BLaER1 (cell line): Measurements from ENCODE around the gene MAS1.

Experiments used
- H3K27ac ChIP-seq: shearing (Covaris generic); formaldehyde crosslinking; 2 replicates; pipeline ENCODE4 v1.8.1; 2022
- H3K27me3 ChIP-seq: shearing (Covaris generic); formaldehyde crosslinking; 2 replicates; pipeline ENCODE4 v1.8.1; 2022
- H3K36me3 ChIP-seq: shearing (Covaris generic); formaldehyde crosslinking; 2 replicates; pipeline ENCODE4 v1.8.1; 2022
- H3K4me1 ChIP-seq: shearing (Covaris generic); formaldehyde crosslinking; 2 replicates; pipeline ENCODE4 v1.8.1; 2022
- H3K4me2 ChIP-seq: shearing (Covaris generic); formaldehyde crosslinking; 2 replicates; pipeline ENCODE4 v1.8.1; 2022
- H3K4me3 ChIP-seq: shearing (Covaris generic); formaldehyde crosslinking; 2 replicates; pipeline ENCODE4 v1.8.1; 2022
- H3K9ac ChIP-seq: shearing (Covaris generic); formaldehyde crosslinking; 2 replicates; pipeline ENCODE4 v1.8.1; 2022
- H3K9me3 ChIP-seq: shearing (Covaris generic); formaldehyde crosslinking; 2 replicates; pipeline ENCODE4 v1.8.1; 2022
- H4K20me1 ChIP-seq: shearing (Covaris generic); formaldehyde crosslinking; 2 replicates; pipeline ENCODE4 v1.8.1; 2022
- Cebpa-rat ChIP-seq: shearing (Covaris generic); IDR thresholded peaks from 2 replicates; pipeline ENCODE4 v1.8.1; 2022

Gene MAS1

DNA sequence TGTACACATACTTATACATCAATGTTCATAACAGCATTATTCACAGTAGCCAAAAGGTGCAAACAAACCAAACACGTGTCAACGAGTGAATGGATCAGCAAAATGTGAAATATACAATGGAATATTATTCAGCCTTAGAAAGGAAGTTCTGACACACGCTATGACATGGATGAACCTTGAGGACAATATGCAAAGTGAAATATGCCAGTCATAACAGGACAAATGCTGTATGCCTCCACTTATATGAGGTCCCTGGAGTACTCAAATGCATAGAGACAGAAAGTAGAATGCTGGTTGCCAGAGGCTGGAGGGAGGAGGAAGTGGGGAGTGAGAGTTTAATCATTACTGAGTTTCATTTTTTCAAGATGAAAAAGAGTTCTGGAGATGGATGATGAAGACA lies 40.3 kb downstream of the MAS1 start:
- H3K36me3 ChIP-seq = no peaks in the 10 kb centered on the region
- no peak overlapping the region for H3K4me2 ChIP-seq
- H4K20me1 ChIP-seq = no peaks in the 10 kb centered on the region
- H3K4me1 ChIP-seq = peaks cover 6% of the 10 kb centered on the region; the same call in 1 of the 2 replicates
- H3K4me3 ChIP-seq = no peak overlapping the region
- no peak overlapping the region for H3K27ac ChIP-seq
- H3K27me3 ChIP-seq = no peaks in the 10 kb centered on the region
- H3K9ac ChIP-seq = no peak overlapping the region
- no peaks in the 10 kb centered on the region for H3K9me3 ChIP-seq
- TF ChIP-seq Cebpa-rat = no peak

DNA sequence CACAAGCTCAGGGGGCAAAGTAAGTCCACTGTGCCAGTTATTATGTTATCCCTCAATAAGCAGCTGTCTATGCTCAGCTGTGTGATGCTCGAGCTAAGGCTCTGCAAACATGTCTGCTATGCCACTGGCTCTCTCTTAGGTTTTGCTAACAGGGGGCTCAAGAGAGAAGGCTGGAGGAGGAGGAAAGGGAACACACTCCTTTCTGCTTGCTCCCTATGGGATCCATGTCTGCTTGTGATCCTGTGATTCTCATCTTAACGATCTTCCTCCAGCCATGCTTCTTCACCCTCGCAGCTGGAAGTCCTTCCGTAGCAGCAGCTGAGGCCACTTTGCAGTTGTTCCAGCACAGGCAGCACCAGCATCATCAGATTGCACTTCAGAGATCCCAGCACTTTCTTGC lies 41.1 kb downstream of the MAS1 start:
- Histone ChIP-seq H3K4me3 (no peak overlapping the region), H3K4me1 (peaks cover 6% of the 10 kb centered on the region; the same call in 1 of the 2 replicates), H3K36me3 (no peaks in the 10 kb centered on the region), H3K27ac (no peak overlapping the region), H3K9me3 (no peaks in the 10 kb centered on the region), H3K27me3 (no peaks in the 10 kb centered on the region), H4K20me1 (no peaks in the 10 kb centered on the region), H3K9ac (no peak overlapping the region), H3K4me2 (no peak overlapping the region)
- no peak for TF ChIP-seq Cebpa-rat

DNA sequence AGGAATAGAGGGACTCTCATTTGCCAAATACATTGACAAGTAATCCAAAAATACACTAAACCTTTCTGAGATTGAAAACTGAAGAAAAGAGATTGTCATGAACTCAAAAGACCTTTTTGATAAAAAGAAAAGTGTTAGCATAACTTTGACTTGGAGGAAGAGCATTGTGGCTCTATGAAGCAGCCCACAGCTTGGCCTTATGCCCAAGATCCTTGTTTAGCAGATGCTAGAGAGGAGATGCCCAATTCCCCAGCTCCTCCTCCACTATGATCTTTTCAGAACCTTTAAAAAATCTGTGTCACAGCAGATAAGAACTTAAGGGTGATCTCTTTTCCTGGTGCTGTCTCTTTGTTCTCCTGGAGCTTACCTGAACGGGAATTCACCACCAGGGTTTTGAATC lies 42.3 kb downstream of the MAS1 start:
- H3K27me3 ChIP-seq = no peaks in the 10 kb centered on the region

DNA sequence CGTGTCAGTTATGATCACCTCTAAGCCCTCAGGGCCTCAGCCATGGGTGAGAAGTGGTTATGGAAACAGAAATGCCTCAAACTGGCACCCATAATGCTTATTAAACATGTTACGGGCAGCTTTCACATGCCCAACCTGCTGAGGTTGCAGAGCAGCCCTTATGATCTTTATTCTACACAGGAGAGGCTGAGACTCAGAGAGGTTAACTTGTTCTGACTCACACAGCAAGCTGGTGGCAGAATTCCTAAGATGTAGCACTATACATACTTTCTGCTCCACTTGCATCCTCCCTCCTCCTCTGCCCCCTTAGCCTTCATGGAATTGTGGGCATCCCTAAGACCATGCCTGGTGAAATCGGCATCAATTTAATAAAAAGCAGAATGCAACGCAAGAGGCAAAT lies 43.4 kb downstream of the MAS1 start:
- Histone ChIP-seq H3K9me3 (no peaks in the 10 kb centered on the region), H3K4me1 (peaks cover 6% of the 10 kb centered on the region; the same call in 1 of the 2 replicates), H4K20me1 (no peaks in the 10 kb centered on the region), H3K9ac (no peak overlapping the region), H3K27ac (no peak overlapping the region), H3K4me3 (no peak overlapping the region), H3K4me2 (no peak overlapping the region), H3K36me3 (no peaks in the 10 kb centered on the region), H3K27me3 (no peaks in the 10 kb centered on the region)
- TF ChIP-seq Cebpa-rat = no peak

More for the DNA sequence above, 42.3 kb downstream of the MAS1 start:
- no peak overlapping the region for H3K27ac ChIP-seq
- no peak overlapping the region for H3K4me2 ChIP-seq
- no peaks in the 10 kb centered on the region for H4K20me1 ChIP-seq
- no peaks in the 10 kb centered on the region for H3K36me3 ChIP-seq
- H3K9me3 ChIP-seq = no peaks in the 10 kb centered on the region
- H3K4me1 ChIP-seq = peaks cover 6% of the 10 kb centered on the region; the same call in 1 of the 2 replicates
- H3K9ac ChIP-seq = no peak overlapping the region
- TF ChIP-seq Cebpa-rat = no peak
- H3K4me3 ChIP-seq = no peak overlapping the region

DNA sequence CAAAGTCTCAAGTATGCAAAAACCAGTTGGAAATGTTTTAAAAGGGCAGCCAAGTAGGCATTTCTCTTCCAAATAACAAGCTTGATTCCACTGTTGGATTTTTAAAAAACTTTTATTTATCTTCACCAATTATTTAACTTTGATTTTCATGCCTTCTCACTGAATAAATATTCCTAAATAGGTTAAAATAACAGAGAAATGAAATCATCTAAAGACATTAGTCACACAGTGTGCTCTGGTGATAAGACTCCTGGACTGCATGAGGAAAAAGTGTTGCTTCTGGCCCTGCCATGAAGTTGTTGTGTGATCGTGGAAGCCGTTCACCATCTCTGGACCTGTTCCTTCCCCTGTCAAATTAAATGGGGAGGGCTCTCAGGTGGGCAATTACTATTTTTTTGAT lies 44.3 kb downstream of the MAS1 start:
- Histone ChIP-seq H3K4me2 (no peak overlapping the region), H4K20me1 (no peaks in the 10 kb centered on the region), H3K4me3 (no peak overlapping the region), H3K9me3 (no peaks in the 10 kb centered on the region), H3K4me1 (peaks cover under 1% of the 10 kb centered on the region; the same call in 1 of the 2 replicates), H3K9ac (no peak overlapping the region), H3K27ac (no peak overlapping the region), H3K36me3 (no peaks in the 10 kb centered on the region), H3K27me3 (no peaks in the 10 kb centered on the region)
- no peak for TF ChIP-seq Cebpa-rat

DNA sequence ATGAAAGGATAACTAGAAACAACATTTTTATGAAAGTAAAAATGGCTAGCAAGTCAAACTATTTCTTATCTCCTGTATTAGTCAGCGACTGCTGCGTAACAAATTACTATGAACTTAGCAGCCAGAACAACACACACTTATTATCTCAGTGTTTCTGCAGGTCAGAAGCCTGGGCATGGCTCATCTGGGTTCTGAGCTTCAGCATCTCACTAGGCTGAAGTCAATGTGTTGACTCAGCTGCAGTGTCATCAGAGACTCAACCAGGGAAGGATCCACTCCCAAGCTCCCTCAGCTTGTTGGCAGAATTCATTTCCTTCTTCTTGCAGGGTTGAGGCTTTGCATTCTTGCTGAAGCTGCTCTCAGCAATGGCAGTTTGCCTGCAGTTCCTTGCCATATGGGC lies 44.8 kb downstream of the MAS1 start:
- no peak overlapping the region for H3K27ac ChIP-seq
- H3K27me3 ChIP-seq = no peaks in the 10 kb centered on the region
- H3K4me2 ChIP-seq = no peak overlapping the region
- no peak overlapping the region for H3K4me3 ChIP-seq
- H3K9ac ChIP-seq = no peak overlapping the region
- no peaks in the 10 kb centered on the region for H3K9me3 ChIP-seq
- no peak for TF ChIP-seq Cebpa-rat
- H4K20me1 ChIP-seq = no peaks in the 10 kb centered on the region
- no peaks in the 10 kb centered on the region for H3K4me1 ChIP-seq
- no peaks in the 10 kb centered on the region for H3K36me3 ChIP-seq

DNA sequence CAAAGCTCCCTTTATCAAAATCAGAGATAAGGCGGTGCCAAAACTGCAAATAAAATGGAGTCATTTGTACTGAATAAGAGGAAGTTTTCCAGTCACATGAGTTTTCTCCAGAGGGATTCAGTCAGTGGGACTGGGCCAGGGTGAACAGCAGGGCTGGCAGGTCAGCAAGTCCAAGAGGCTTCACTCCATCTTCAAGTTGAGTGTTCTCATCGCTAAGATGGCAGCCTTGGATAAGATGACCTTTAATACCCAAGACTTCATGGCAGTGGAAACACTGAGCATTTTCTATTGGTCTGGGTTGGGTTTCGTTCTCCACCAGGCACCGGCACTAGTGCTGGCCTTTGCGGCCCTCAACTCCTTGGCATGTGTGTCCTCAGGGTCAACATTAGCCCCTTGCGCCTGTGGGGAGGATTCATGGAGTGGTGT lies 48.8 kb downstream of the MAS1 start:
- H3K9me3 ChIP-seq = peaks cover 14% of the 10 kb centered on the region
- H3K9ac ChIP-seq = no peak overlapping the region
- H3K36me3 ChIP-seq = no peaks in the 10 kb centered on the region
- H4K20me1 ChIP-seq = no peaks in the 10 kb centered on the region
- no peak for TF ChIP-seq Cebpa-rat
- no peaks in the 10 kb centered on the region for H3K27me3 ChIP-seq
- no peak overlapping the region for H3K27ac ChIP-seq
- H3K4me3 ChIP-seq = no peak overlapping the region
- H3K4me1 ChIP-seq = no peaks in the 10 kb centered on the region
- H3K4me2 ChIP-seq = no peak overlapping the region
